NT2/D1 (cell line): ENCODE measurements around the gene DMTF1.

Experiments
- SUZ12 ChIP-seq: IDR thresholded peaks from 2 replicates; pipeline ENCODE4 v1.6.1; 2011; ENCODE audit not compliant: insufficient read length, insufficient read depth; ENCODE audit errors: extremely low read depth
- YY1 ChIP-seq: IDR thresholded peaks from 2 replicates; pipeline ENCODE4 v1.6.1; 2011; ENCODE audit not compliant: insufficient read length, insufficient read depth
- ZNF274 ChIP-seq: IDR thresholded peaks from 2 replicates; pipeline ENCODE4 v1.6.1; 2011; ENCODE audit warnings: mild to moderate bottlenecking, low read depth, low read length

DNA sequence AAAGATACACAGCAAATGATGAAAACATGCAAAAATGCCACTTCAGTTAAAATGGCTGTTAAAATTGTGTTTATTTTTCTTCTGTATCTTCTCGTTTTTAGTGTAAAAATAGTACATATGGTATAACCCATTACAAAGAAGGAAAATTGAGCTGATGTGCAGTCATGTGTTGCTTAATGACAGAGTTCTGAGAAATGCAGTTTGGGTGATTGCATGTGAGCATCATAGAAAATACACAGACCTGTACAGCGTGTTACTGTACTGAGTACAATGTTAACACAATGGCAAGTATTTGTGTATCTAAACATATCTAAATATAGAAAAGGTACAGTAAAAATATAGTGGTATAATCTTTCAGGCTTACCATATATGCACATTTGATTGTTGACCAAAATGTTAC lies 7.3 kb downstream of the DMTF1 start:
- no peak for TF ChIP-seq ZNF274
- no peak for TF ChIP-seq YY1
- TF ChIP-seq SUZ12, result no peak
